PFSK-1 (cell line): ENCODE measurements around the gene RREB1.

Source experiments
- FOXP2 ChIP-seq: optimal IDR thresholded peaks from 2 replicates; pipeline ENCODE3; 2011; ENCODE audit warnings: borderline replicate concordance, control low read depth, inconsistent platforms; ENCODE audit not compliant: insufficient read depth; ENCODE audit errors: extremely low read length, extremely low read depth
- POLR2AphosphoS5 ChIP-seq: IDR thresholded peaks from 2 replicates; pipeline ENCODE4 v1.6.1; 2012; ENCODE audit warnings: low read depth, mild to moderate bottlenecking, control low read depth, low read length, moderate library complexity
- REST ChIP-seq, 2 experiments: IDR thresholded peaks; 2 replicates each; pipeline versions ENCODE4 v1.6.1 to v1.8.0; 2011 to 2012; ENCODE audit warnings: low read depth in 2 of 2, low read length in 2 of 2, control low read depth in 1 of 2, inconsistent platforms in 1 of 2, mild to moderate bottlenecking in 1 of 2, moderate library complexity in 1 of 2; ENCODE audit not compliant: insufficient read depth in 1 of 2
- SIN3A ChIP-seq: IDR thresholded peaks from 2 replicates; pipeline ENCODE4 v1.6.1; 2012; ENCODE audit warnings: mild to moderate bottlenecking, low read length, moderate library complexity, borderline replicate concordance; ENCODE audit not compliant: insufficient read depth
- TAF1 ChIP-seq: IDR thresholded peaks from 2 replicates; pipeline ENCODE4 v1.6.1; 2012; ENCODE audit warnings: low read length, control low read depth, borderline replicate concordance; ENCODE audit not compliant: insufficient read depth

The RREB1 gene

GRCh38 chr6:7115543-7116231 lies 7.9 kb downstream of the RREB1 start:
- TF ChIP-seq TAF1 (no peak), FOXP2 (no peak), REST (IDR thresholded peaks at IDR 0.05; ENCODE audit: insufficient read depth in 1 of 2, low read depth in 2 of 2, low read length in 2 of 2) (no peak), SIN3A (no peak), POLR2AphosphoS5 (no peak)

DNA sequence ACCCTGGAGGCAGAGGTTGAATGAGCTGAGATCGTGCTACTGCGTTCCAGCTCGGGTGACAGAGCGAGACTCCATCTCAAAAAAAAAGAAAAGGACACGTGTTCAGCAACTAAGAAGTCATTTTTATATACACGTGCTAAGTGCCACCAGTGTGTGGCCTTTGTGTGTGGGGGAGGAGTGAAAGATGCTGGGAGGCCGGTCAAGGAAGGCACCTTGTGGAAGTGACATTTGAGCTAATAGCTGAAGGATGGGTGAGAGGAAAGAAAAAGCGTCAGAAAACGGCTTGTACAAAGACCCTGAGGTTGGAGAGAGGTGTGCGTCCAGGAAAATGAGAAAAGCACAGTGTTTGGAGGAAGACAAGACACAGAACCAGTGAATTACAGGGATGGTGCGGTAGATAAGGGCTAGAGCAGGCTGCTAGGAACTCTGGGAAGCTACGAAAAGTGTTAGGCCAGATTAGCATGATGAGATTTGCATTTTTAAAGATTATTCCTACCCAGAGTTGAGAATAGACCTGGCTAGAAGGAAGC lies 11.6 kb downstream of the RREB1 start:
- TF ChIP-seq TAF1: no peak
- TF ChIP-seq REST (IDR thresholded peaks at IDR 0.05; ENCODE audit: insufficient read depth in 1 of 2, low read depth in 2 of 2, low read length in 2 of 2): no peak
- no peak for TF ChIP-seq FOXP2
- no peak for TF ChIP-seq SIN3A
- TF ChIP-seq POLR2AphosphoS5: no peak

GRCh38 chr6:7121700-7122241 lies 14.0 kb downstream of the RREB1 start:
- TF ChIP-seq FOXP2 (no peak), TAF1 (no peak)

- TF ChIP-seq POLR2AphosphoS5 (no peak), TAF1 (no peak), SIN3A (no peak), REST (IDR thresholded peaks at IDR 0.05; ENCODE audit: insufficient read depth in 1 of 2, low read depth in 2 of 2, low read length in 2 of 2) (no peak), FOXP2 (no peak)
Measured at GRCh38 chr6:7122684-7123083, 14.9 kb downstream of the RREB1 start.

DNA sequence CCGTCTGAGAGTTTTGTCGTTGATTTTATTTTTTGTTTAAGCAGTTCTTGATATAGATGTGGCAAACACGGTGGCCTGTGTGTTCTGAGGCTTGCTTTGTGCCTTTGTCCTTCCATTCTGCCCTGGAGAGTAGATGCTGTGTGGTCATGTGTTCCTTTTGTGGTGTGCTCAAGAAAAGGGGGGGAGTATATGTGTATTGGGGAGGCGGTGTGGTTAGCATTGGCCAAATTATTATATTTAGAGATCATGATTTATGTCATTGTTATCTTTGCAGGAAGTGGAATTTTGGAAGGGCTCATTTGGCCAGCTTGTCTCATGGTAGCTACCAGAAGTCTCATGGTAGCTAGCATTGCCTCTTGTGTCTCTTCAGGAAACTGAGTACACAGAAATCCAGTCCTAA lies 16.4 kb downstream of the RREB1 start:
- TF ChIP-seq POLR2AphosphoS5 (no peak), REST (IDR thresholded peaks at IDR 0.05; ENCODE audit: insufficient read depth in 1 of 2, low read depth in 2 of 2, low read length in 2 of 2) (no peak), TAF1 (no peak), SIN3A (no peak), FOXP2 (no peak)
